Stimulated activated CD8-positive, alpha-beta memory T cell treated with anti-CD3 and anti-CD28 coated beads, Interleukin-7, amount 100 ng/mL, for 1 hour (primary cell): Measurements from ENCODE around the gene MCC.

Experiments used
- DNase-seq, 2 donors: peaks; one replicate each; pipeline ENCODE4 v3.0.0-alpha.2; 2020; ENCODE audit warnings: low read depth in 2 of 2

Gene MCC

DNA sequence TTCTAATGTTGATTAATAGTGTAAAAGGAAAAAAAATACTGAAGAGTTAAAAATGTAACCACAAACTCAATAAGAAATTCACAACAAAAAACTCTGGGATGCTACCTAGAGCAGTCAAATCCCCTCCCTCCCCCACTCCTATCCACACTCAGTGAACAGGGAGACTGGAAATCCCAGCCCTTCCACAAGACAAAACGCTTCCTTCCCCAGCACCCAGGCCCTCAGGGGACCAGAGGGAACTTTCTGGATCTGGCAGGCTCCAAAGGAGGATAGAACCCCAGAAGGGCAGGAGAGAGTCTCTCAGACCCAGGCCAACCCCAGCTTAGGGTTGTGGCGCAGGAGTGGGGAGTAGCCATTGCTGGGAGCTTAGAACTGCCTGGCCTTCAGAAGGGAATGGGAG is 456.7 kb downstream of the MCC start:
- no peak for DNase-seq

DNA sequence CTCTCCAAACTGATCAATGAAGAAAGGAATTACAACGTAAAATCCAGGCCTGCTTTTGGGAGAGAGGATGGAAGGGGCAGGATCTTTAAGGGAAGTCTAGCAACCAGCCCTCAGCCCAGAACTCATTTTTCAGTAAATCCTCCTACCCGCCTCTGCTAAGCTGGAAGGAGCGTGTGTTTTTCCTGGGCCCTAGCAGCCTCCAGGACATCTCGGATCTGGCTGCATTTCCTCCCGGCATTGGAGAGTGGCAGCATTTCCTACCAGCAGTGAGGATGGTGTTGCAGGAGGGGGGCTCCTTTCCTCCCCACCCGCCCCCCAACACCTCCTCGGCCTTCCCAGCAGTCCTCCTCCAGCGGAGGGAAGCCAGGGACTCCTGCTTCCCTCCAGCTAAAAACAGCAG is 457.1 kb downstream of the MCC start:
- DNase-seq: no peak

DNA sequence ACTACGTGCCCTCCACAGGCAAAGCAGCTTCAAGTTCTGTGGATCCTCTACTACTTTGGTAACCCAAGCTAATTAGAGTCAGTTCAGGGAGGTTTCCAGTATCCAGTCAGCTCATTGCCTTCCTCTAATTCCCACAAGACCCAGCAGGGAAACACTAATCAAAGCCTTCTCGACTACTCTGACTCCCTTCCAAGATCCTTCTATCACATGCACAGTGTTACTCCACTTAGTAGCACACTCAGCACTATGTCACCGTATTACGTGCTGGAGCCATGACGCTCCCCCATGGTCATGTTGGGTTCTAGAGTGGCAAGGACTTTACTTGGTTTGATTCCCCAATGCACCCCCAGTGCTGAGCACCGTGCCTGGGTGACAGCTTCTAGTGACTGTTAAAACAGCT is 458.6 kb downstream of the MCC start:
- DNase-seq: no peak

DNA sequence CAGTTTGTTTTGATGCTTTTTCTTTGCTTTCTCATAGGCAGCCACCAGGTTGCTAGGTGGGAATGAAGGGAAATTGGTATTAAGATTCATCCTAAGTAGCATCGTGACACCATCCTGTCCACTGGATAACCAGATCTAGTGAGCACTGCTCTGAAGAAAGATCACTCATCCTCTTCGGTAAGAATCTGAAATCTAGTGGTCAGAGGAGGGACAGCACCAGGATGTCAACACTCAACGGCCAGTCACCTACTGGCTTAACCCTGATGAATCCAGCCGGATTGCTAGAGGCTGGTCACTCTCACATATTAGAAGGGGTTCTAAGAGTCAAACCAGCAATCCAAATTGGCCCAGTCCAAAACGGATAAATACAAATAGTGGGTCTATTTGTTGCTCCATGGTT is 460.8 kb downstream of the MCC start:
- no peak for DNase-seq

DNA sequence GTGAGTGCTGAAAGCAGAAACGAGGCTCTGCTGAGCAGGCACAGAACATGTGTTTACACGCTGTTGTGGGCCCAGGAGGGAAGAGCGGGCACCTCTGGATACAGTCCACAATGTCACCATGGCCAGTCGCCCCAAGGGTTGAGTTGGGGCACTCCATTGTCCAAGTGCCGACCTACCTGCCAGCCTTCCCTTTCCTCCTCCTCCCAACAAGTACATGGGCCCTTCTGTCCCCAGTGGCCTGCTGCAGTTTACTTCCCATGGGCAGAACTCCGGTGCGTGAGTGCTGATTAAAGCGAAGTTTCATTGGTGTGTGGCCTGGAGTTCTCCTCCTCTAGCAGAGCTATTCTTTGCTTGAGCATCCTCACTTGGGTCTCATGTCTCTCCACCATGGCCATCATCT is 461.2 kb downstream of the MCC start:
- no peak for DNase-seq

DNA sequence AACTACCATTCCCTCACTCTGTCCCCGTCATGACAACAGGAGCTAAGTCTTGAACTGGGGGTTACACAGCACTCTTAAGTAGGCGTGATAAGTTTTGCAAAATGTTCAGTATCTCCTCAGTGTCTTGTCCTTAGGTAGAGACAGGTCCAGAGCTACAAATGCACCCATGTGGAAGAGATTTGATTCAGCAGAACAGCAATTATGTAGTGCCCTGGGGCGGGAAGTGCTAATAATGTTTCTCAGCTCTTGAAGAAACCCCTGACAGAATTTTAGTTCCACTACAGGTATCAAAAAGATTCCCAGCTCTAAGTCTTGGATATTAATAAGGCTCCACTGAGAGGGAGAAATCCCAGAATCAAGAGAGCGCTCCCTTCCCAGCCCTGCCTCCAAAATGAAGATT is 462.0 kb downstream of the MCC start:
- DNase-seq: no peak

DNA sequence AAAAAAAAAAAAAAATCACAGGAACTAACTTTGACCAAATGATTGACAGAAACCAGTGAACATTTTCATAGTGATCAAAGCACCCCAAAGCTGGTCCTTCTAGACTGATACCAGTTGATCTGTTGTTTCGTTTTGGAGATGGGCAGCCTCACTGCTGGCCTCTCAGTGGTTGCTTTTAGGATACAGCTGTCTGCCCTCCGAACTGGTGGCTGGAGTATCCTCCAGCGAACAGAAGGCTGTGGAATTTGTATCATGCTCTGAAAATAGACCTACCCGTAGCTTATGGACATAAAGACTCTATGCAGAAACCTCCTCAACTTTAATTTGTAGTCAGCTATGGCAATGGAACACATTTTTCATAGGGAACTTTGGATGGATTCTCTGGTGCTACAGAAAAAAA is 462.7 kb downstream of the MCC start:
- DNase-seq: no peak

GRCh38 chr5:113024076-113024697 is 464.1 kb downstream of the MCC start:
- DNase-seq: no peak

- no peak for DNase-seq
Measured at GRCh38 chr5:113022661-113023060, 465.6 kb downstream of the MCC start.

DNA sequence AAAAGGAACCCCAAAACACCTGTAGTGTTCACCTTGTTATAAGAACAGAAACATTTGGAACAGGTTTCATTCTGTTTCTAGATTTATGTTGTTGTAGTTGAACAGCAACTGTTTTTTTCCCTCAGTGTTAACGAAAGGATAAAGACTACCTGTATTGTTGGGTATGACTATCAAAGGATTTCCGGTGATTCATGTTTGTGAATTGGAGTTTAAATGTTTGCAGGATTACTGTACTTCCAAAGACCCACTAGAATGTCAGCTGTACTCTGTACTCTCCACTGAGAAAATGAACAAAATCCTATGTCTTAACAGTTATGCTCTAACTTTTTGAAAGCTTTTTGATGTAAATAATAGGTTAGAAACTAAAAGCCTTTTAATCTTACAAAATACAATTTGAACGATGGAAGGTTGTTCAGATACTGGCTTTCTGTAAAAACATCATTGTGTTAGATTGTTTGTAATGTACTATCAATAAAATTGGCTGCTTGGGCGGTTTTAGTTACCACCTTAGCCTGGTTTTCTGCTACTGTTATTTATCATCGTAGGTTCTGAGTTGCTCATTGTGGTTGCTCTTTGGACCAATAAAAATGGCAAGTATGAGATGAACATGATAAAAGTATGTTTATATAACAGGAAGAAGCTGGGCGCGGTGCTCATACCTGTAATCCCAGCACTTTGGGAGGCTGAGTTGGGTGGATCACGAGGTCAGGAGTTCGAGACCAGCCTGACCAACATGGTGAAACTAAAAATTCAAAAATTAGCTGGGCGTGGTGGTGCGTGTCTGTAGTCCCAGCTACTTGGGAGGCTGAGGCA is 467.6 kb downstream of the MCC start:
- no peak for DNase-seq

DNA sequence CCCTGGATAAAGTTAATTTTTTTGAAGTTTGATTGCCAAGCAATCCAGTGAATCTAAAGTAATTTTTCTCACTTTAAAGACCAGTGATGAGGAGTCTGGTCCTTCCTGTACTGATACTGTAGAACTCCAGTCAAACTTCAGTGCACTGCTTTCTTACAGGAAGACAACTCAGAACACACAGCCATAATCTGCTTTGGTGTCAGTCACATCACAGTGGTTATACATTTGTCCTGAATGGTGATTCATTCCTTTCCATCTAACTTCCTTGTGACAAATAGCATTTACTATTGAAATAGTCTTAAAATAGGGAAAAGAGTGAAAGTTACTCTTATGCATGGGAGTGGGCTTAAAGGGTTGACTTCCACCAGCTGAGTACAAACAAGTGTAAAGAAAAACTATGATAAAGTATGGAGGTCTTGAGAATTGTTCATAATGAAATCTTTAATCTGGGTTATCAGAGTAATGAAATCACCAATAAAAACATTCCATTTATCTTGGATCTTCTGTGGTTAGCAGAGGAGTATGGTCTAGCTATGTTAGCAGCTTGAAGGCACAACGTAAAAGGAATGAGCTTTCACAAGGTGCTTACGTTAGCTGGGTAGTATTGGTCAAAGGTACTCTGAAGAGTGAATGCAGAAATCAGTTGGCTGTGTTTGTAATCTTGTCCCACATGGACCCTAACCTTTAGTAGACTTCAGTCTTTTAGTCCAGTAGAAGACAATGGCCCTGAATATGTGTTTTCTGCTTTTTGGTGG is 470.2 kb downstream of the MCC start:
- DNase-seq: no peak

- DNase-seq: no peak
Measured at GRCh38 chr5:113005454-113005853, 482.8 kb downstream of the MCC start.

DNA sequence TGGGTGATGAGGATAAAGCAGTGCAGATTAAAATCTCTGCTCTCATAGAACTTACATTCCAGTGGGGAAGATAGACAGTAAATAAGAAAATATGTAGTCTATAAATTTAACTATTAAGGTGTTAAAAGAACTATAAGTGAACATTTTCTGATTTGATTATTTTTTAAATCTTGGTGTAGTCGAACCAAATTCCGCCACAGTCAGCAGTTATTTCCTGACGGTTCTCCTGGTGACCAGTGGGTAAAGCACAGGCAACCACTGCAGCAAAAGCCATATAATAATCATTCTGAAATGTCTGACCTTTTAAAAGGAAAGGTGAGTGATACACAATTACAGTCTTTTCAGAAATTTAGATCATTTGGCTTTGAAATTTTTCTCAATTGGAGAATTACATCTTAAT is 484.5 kb downstream of the MCC start:
- no peak for DNase-seq

- no peak for DNase-seq
Measured at GRCh38 chr5:113002423-113002822, 485.8 kb downstream of the MCC start.

DNA sequence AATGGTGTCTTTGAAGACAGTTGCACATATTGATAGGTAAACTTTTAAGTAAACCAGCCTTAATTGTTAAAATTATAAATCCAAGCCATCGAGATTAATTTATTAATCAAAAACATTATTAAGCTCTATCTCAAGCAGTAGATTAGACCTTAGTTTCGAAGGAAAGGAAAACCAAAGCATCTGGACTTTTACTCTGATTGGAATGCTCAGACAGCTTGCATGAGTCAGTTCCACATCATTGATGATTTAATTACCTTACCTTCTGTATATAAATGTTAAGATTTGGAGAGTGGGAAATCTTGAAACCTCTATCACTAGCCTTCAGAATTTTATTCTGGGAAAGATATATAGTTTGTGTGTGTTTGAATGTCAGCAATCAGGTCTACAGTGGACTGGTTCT is 487.8 kb downstream of the MCC start:
- DNase-seq: no peak

- no peak for DNase-seq
Measured at GRCh38 chr5:112998296-112998695, 490.0 kb downstream of the MCC start.

DNA sequence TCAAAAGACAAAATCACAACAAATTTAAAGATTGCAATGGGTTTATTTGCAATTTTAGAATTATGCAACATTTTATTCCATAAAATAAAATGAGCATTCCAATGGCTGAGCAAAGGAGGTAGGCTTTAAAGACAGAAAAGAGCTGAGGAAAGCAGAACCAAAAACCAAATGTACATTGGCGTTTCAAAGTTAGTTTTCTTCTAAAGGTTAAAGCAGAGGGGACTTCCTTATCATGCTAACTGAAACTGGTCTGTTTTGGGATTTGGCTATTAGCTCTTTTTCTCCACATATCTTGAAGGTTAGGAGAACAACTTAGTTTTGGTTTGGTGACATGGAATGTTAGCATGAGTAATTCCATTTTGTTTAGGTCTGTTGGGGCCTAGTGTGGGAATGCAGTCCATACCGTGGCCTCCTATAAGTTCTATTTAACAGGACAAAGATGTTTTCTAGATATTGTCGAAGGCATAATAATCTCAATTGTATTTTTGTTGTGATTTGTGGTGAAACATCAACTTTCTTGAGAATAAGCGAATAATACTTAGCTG is 491.4 kb downstream of the MCC start:
- no peak for DNase-seq

DNA sequence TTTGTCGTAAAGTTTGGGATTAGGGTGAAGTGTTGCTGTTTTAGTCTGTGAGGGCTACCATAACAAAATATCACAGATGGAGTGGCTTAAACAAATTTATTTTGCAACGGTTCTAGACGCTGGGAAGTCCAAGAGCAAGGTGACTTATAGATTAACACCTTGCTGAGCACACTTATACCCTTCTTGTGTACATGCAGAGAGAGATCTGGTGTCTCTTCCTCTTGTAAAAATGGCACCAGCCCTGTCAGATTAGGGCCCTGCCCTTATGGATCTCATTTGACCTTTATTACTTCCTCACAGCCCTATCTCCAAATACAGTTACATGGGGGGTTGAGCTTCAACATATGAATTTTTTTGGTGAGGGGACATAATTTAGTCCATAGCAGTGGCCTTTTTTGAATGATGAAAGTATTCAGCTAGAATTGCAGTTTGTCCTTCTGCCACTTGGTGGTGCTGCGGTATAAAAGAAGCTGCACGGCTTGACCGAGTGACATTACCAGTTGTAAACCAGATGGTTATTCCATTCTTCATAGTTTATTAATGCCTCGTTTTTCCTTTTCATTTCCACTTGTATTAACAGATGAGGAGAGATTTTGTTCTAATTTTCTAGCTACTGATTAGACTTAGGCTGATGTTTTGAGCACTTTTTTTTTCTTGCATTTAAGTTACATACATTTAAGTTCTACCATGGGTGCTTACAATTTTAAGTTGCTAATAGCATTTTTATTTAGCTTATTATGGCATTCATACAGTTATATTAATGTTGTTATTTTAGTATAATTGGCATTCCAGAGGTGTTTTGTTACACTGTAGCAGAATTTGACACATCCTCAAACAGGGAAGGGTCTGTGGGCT is 492.3 kb downstream of the MCC start:
- peak; percentile 53 to 70 for DNase-seq

- DNase-seq: no peak
Measured at GRCh38 chr5:112986224-112986623, 502.0 kb downstream of the MCC start.

- DNase-seq: no peak
Measured at GRCh38 chr5:112983363-112983762, 504.9 kb downstream of the MCC start.

DNA sequence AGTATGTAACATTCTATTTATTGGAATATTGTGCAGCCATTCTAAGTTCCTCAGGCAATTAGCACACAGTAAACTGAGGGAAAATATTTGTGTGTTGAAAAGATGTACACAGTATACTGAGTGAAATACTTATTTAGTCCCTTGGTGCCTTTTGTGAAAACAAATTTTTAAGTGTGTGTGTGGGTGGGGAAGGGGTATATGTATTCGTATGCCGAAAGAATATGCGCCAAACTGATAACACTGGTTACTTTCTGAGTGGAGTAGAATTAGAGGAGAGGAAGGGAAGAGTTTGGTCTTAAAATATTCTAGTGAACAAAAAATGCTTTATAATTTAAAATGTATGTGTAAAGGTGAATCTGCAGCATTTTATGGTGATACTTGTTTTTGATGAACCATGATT is 508.5 kb downstream of the MCC start:
- DNase-seq: no peak

GRCh38 chr5:112978836-112979235 is 509.4 kb downstream of the MCC start:
- DNase-seq: no peak
